Ishikawa (cell line): ENCODE results near the gene FAM120B.

Experiments
- CEBPB ChIP-seq: IDR thresholded peaks from 2 replicates; pipeline ENCODE4 v1.6.1; 2012
- CREB1 ChIP-seq: IDR thresholded peaks from 2 replicates; pipeline ENCODE4 v1.6.1; 2012; ENCODE audit warnings: low read depth
- EGR1 ChIP-seq: IDR thresholded peaks from 2 replicates; pipeline ENCODE4 v1.6.1; 2012
- EP300 ChIP-seq: IDR thresholded peaks from 2 replicates; pipeline ENCODE4 v1.6.1; 2012; ENCODE audit warnings: borderline replicate concordance
- FOXM1 ChIP-seq: IDR thresholded peaks from 2 replicates; pipeline ENCODE4 v1.6.1; 2012; ENCODE audit warnings: low read depth, borderline replicate concordance
- RAD21 ChIP-seq: IDR thresholded peaks from 2 replicates; pipeline ENCODE4 v1.6.1; 2012; ENCODE audit warnings: low read depth
- REST ChIP-seq: IDR thresholded peaks from 2 replicates; pipeline ENCODE4 v1.6.1; 2012; ENCODE audit warnings: low read depth, mild to moderate bottlenecking
- TCF12 ChIP-seq: IDR thresholded peaks from 2 replicates; pipeline ENCODE4 v1.6.1; 2012; ENCODE audit warnings: low read depth
- USF1 ChIP-seq: IDR thresholded peaks from 2 replicates; pipeline ENCODE4 v1.6.1; 2012
- ZBTB7A ChIP-seq: IDR thresholded peaks from 2 replicates; pipeline ENCODE4 v1.6.1; 2012; ENCODE audit warnings: low read depth

- no peak for TF ChIP-seq EP300
- TF ChIP-seq TCF12 = no peak
- TF ChIP-seq RAD21 = no peak
- no peak for TF ChIP-seq REST
- no peak for TF ChIP-seq ZBTB7A
- no peak for TF ChIP-seq EGR1
- TF ChIP-seq USF1 = no peak
- TF ChIP-seq FOXM1 = no peak
- TF ChIP-seq CEBPB = no peak
- no peak for TF ChIP-seq CREB1
Measured at GRCh38 chr6:170259278-170259677, 47.3 kb upstream of the FAM120B start.
